ENCODE data around the gene GRAMD2A. TPM values are rescaled to one million over a fixed set of nuclear protein-coding genes. Genes with fewer than 3 reads are reported as not detected.

GRAMD2A gene
- total RNA-seq, 4 donors from 2014 or later: 3.6 to 13.1 (median 9.0) TPM

GRCh38 chr15:72205273-72205672, 7.7 kb upstream of the GRAMD2A start:
- no peak overlapping the region for H3K4me3 ChIP-seq
- H3K27me3 ChIP-seq: no peaks in the 10 kb centered on the region
- TF ChIP-seq POLR2A (IDR thresholded peaks at IDR 0.05) (no peak), EP300 (IDR thresholded peaks at IDR 0.05) (no peak), POLR2AphosphoS5 (IDR thresholded peaks at IDR 0.05) (no peak), CTCF (IDR thresholded peaks at IDR 0.05) (no peak)
- peaks cover 99% of the 10 kb centered on the region for H3K36me3 ChIP-seq
- no peak for DNase-seq (ENCODE audit: low spot score in 2 of 2)
- WGBS: 93% methylated on average over 2 of the region's 2 CpGs
- H3K9me3 ChIP-seq: no peaks in the 10 kb centered on the region
- peaks cover 33% of the 10 kb centered on the region for H3K4me1 ChIP-seq
- H3K27ac ChIP-seq: no peak overlapping the region

- Histone ChIP-seq H3K4me3 (no peak overlapping the region), H3K9me3 (no peaks in the 10 kb centered on the region), H3K36me3 (peaks cover 99% of the 10 kb centered on the region), H3K27me3 (no peaks in the 10 kb centered on the region), H3K4me1 (peaks cover 33% of the 10 kb centered on the region), H3K27ac (peak overlapping the region; percentile 53)
- TF ChIP-seq POLR2A (IDR thresholded peaks at IDR 0.05): no peak
- no peak for TF ChIP-seq POLR2AphosphoS5 (IDR thresholded peaks at IDR 0.05)
- no peak for TF ChIP-seq CTCF (IDR thresholded peaks at IDR 0.05)
- no peak for TF ChIP-seq EP300 (IDR thresholded peaks at IDR 0.05)
- whole genome bisulfite sequencing: 16% methylated on average over 5 of the region's 5 CpGs
- DNase-seq (ENCODE audit: low spot score in 2 of 2): no peak
These were observed 5.9 kb upstream of the GRAMD2A start for GRCh38 chr15:72203507-72203837.

- Histone ChIP-seq H3K4me1 (peaks cover 35% of the 10 kb centered on the region), H3K27me3 (no peaks in the 10 kb centered on the region), H3K9me3 (no peaks in the 10 kb centered on the region), H3K4me3 (no peak overlapping the region), H3K36me3 (peaks cover 93% of the 10 kb centered on the region), H3K27ac (peak overlapping the region; percentile 53)
- TF ChIP-seq EP300 (IDR thresholded peaks at IDR 0.05): no peak
- no peak for TF ChIP-seq CTCF (IDR thresholded peaks at IDR 0.05)
- TF ChIP-seq POLR2AphosphoS5 (IDR thresholded peaks at IDR 0.05): no peak
- TF ChIP-seq POLR2A (IDR thresholded peaks at IDR 0.05): no peak
- DNase-seq (ENCODE audit: low spot score in 2 of 2): no peak
- WGBS: 57% methylated on average over 8 of the region's 8 CpGs
These were observed 5.4 kb upstream of the GRAMD2A start for GRCh38 chr15:72202801-72203506.

- Histone ChIP-seq H3K4me3 (no peak overlapping the region), H3K9me3 (no peaks in the 10 kb centered on the region), H3K4me1 (peaks cover 41% of the 10 kb centered on the region), H3K36me3 (peaks cover 87% of the 10 kb centered on the region), H3K27ac (no peak overlapping the region), H3K27me3 (no peaks in the 10 kb centered on the region)
- 96% methylated on average over 11 of the region's 13 CpGs for WGBS
- TF ChIP-seq POLR2A (IDR thresholded peaks at IDR 0.05) (no peak), CTCF (IDR thresholded peaks at IDR 0.05) (no peak), EP300 (IDR thresholded peaks at IDR 0.05) (no peak), POLR2AphosphoS5 (IDR thresholded peaks at IDR 0.05) (no peak)
- no peak for DNase-seq (ENCODE audit: low spot score in 2 of 2)
These were observed 4.7 kb upstream of the GRAMD2A start for GRCh38 chr15:72202302-72202701.

- Histone ChIP-seq H3K36me3 (peaks cover 78% of the 10 kb centered on the region), H3K27me3 (no peaks in the 10 kb centered on the region), H3K27ac (no peak overlapping the region), H3K4me3 (no peak overlapping the region), H3K4me1 (peaks cover 48% of the 10 kb centered on the region), H3K9me3 (no peaks in the 10 kb centered on the region)
- no peak for DNase-seq (ENCODE audit: low spot score in 2 of 2)
- no peak for TF ChIP-seq EP300 (IDR thresholded peaks at IDR 0.05)
- TF ChIP-seq CTCF (IDR thresholded peaks at IDR 0.05): no peak
- TF ChIP-seq POLR2AphosphoS5 (IDR thresholded peaks at IDR 0.05): no peak
- TF ChIP-seq POLR2A (IDR thresholded peaks at IDR 0.05): no peak
- WGBS: 100% methylated on average over 1 of the region's 3 CpGs
These were observed 3.9 kb upstream of the GRAMD2A start for GRCh38 chr15:72201391-72201921.
